CD4-positive, alpha-beta T cell treated with Interleukin-15 for 4 hours (primary cell): ENCODE results near the gene SIMC1.

Source experiments
- DNase-seq: peaks from one replicate; pipeline ENCODE4 v3.0.0-alpha.2; 2020; ENCODE audit warnings: low spot score

Gene SIMC1

DNA sequence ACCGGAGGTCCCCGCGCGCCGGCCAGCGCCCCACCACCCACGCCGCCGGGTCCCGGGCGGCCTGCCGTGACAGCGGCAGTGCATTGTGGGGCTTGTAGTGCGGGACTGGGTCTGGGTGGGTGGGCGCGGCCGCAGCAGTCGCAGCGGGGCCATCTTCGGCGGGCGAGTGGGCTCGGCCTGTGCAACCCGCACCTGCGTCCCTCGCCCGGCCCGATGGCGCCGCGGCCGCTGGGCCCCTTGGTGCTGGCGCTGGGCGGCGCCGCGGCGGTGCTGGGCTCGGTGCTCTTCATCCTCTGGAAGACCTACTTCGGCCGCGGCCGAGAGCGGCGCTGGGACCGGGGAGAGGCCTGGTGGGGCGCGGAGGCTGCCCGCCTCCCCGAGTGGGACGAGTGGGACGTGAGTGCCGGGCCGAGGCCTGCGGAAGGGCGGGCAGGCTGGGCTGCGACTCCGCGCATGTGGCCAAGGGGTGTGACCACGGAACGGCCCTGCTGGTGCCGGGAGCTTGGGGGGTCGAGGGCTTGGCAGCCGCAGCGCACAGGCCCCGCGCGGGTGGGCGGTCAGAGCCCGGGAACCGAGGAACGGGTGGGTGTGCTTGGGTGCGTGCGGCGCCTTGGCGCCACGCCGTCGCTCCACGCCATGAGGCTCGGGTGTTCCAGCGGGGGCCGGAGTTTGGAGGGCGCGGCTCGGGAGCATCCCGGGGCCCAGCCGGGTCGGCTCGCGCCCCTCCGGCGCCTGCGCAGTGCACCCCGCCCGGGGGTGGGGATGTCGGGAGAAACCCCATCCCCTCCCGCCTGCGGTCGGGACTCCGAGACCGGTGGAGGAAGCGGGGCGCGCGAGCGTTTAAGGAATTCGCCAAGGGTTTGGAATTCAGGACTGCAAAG is 127.4 kb downstream of the SIMC1 start, which contains the start of gene ARL10:
TSS of gene ARL10 (plus strand) at position 137 of the 881 bp plus-strand sequence. CDS start at position 214, 77 bp downstream.
- peak; percentile 49 for DNase-seq

DNA sequence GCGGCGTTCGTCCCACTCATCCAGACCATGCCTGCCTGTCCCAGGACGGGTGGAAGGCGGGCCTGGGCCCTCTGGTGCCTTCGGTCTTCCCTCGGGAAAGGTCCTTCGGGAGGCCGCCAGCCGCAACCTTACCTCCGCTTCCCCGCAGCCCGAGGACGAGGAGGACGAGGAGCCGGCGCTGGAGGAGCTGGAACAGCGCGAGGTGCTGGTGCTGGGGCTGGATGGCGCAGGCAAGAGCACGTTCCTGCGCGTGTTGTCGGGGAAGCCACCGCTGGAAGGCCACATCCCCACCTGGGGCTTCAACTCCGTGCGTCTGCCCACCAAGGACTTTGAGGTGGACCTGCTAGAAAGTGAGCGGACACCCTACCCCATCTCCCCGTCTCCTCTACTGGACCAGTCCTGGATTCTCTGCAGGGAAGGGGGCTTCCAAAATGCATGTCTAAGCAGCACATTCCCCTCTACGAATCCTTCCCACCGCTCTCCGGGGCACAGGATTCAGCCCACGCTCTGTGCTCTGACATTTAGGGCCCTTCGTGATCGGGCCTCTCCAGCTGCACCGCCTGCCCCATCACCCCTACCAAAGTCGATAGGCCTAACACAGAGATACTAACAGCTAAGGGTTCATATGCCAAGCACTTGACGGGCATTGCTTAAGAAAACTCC is 128.1 kb downstream of the SIMC1 start:
- no peak for DNase-seq

DNA sequence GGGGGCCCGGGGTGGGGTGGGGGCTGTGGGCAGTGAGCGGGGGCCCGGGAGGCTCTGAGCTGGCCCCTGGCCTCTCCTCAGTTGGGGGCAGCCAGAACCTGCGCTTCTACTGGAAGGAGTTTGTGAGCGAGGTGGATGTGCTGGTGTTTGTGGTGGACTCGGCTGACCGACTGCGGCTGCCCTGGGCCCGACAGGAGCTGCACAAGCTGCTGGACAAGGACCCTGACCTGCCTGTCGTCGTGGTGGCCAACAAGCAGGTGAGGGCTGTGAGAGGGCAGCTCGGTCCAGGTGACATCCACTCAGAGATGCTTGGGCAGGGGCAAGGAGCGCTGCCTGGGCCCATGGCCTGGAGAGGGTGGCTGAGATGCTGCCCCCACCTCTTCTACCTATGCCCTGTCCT is 130.5 kb downstream of the SIMC1 start:
- DNase-seq, result no peak

DNA sequence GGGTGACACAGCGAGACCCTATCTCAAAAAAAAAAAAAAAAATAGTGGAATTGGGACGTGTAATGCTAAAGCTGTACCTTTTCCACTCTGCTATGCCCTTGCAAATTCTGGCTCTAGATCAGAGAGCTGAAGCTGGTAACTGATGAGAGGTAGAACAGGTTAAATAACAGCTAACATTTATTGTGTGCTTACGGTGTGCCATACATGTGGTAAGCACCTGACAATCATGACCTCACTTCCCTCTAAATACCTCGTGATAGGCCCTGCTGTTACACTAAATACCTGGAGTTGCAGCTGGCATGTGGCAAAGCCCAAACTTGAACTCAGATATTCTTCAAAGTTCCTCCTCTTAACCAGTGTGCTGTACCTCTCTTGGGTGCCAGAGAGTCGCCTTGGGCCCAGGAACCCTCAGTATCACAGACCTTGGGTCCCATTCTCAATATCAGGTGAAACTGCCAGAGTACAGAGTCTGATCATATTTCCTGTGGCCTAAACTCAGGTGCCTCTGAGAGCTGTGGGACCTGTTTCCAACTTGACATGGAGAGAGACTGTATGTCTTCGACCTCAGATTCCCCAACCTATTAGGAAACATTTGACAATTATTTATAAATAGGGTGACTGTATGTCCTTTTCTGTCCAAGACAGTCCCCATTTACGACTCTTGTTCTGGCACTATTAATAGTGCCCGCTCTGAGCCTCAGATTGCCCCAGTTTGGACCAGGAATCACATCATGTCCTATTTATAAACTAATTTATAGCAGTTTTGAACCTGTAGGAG is 131.9 kb downstream of the SIMC1 start:
- DNase-seq, result no peak

DNA sequence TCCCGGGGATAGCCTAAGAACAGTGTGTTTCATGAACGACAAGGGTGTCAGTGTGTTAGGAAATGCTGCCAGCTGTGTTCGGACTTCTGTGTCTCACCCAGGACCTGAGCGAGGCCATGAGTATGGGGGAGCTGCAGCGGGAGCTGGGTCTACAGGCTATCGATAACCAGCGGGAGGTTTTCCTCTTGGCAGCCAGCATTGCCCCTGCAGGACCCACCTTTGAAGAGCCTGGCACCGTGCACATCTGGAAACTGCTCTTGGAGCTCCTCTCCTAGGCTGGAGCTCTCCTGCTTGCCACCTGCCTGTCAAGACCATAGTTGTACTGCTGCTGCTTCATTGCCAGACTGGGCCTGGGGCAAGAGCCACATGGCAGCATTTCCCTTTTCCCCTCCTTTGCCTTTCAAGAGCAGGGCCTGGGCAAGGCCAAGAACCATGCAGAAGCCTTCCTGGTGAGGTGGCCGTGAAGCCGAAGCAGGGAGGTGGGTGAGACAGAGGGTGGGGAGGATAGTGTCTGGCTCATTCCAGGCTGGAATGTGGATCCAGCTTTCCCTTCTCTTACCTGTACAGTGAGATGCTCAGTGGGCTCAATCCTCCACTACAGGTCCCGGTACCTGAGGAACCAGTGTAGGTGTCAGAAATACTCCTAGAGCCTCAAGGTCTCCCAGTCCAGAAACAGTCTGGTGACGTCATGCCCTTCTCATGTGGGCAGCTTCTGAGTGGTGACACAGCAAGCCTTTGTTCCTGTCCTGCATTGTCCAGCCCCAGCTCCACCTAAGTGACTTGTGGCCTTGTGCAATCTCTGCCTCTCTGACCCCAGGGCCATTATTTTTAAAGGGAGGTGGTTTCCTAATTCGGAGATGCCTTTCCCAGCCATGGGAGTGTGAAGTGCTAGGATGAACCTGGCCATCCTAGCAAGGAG is 133.7 kb downstream of the SIMC1 start:
- no peak for DNase-seq

DNA sequence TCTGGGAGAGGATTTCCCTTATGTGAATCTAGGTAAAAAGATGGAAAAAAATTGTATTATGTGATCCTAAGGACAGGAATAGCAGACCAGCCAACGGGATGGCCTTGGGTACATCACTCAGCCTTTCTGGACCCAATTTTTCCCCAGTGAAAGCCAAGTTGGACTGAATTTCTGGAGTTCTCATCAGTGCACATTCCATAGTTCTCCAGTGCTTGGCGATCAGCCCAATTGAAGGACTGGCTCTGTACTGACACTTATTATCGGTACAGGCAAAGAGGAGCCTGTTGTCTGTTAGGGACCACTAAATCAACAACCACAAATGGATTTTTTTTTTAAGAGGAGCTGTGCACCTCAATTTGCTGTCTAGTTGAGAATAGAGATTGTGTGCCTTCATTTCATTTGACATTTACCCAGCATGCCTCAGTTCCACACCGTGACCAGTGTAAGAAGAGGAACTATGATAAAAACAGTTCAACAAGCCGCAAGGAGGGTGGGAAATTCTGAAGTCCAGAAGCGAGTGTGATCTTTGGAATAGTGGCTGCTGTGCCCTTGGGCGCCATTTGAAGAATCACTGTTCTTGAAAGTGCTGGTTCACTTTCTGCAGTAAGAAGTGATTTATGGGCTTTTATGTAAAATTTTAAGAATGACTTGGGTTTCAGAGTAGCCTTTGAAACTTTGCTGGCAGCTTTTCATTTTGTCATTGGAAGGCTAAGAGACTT is 135.0 kb downstream of the SIMC1 start:
- no peak for DNase-seq

DNA sequence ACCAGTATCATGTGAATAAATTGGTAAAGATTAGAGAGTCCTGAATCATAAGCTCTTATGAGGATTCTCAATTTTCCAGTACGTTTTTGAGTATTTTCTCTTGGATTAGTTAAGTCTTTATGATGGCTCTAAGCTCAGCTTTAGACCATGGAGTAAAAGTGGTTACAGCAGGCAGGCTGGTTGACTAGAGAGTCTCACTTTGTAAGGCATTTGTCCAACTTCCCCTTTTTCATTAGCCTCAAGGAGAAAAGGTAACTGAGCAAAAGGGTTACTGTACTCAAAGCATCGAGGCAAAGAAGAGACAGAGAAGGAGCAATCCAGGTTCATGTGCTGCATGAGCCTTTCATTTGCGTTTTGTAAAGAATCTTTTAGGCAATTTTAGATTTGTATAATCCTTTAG is 141.7 kb downstream of the SIMC1 start:
- DNase-seq, result no peak

DNA sequence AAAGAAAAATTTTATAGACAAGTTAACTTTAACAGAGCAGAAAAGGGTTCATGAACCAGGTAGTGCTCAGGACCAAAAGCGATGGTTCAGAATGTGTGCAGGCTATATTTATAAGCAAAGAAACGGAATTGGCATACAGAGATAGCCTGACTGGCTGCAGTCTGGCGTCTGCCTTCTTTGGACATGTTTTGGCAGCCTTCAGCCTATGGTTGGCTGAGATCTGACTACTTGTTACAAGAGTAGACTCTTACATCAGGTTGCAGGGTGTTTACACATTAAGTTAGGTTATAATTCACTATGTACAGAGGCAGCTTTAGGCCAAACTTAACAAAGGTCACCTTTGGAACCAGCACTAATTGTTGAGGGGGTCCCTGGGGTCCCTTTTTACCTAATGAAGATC is 143.2 kb downstream of the SIMC1 start:
- DNase-seq, result no peak

DNA sequence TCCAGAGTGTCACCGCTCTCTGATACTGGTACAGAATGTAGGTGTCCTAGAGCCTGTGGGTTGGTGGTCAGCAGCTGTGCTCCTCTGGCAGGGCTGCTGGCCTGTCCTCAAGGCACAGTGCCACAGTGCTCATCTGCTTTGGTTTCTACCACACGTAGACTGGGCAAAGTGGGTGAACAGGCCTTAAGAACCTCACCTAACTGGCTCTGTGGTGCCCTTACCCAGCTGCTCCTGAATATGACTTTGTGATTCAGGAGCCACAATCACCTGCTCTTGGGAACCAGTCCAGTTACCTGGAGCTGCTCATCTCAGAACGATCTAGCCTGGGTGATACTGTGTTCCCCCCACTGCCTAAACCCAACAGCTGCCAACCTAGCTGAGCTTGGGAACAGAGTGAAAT is 143.8 kb downstream of the SIMC1 start:
- no peak for DNase-seq

DNA sequence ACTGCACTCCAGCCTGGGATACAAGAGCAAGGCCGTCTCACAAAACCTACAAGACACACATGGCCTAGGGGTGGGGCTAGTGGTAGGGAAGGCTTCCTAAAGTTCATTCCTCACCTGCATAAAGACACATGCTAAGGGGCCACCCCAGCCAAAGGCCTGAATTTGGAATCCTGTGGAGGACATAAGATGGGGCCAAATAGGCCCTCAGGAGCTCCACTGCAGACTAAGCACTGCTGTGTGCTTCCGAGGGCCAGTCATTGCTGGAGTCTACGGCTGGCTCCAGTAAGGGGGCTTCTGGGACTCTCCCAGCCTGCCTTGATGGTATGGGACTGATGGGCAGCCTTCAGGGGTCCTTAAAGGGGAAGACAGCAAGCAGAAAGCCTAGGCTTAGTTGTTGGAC is 144.5 kb downstream of the SIMC1 start:
- no peak for DNase-seq

DNA sequence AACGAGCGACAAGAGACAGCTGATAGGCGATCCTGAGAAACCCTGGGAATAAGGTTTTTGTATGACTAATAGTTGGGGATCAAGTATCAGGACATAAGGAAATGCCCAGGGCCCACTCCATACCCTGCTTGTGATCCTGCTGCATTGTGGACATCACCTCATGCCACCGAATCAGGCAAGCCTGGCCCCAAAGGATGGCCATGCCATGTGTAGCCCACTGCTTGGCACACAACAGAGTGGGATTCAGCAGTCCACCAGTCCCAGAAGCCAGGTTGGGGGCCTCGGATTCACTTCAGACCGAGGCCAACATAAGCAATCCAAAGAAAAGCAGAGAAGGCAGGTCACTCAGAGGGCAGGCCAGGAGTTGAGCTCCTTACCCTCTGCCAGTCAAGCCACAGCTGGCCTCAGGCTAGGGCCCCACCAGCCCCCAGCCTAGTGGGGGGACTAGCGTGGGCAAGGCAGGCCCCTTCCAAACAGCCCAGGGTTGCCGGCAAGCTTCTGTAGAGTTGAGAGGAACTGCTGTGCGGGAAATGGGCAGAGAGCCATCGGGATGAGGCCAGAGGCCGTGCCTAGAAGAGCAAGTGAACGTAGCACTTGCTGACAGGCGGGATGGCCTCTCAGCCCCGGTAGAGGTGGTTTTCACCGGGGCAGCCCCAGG is 145.2 kb downstream of the SIMC1 start:
- no peak for DNase-seq

DNA sequence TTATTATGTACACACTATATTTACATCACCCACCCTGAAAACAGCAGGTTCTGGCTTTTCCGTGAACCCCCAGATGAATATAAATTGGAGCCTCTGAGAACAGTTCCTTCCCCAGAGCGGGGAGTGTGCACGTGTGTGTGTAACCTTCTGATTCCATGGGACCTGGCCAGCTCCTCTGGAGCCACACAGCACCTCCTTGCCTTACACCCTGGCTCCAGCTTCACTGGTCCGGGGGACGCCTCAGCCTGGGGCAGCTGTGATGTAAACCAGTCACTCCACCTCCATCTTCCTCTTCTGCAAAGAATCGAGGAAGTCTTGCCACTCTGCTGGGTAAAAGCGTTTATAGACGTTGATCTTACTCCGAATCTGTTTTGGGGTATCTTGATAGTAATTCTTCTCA is 145.7 kb downstream of the SIMC1 start:
- no peak for DNase-seq

DNA sequence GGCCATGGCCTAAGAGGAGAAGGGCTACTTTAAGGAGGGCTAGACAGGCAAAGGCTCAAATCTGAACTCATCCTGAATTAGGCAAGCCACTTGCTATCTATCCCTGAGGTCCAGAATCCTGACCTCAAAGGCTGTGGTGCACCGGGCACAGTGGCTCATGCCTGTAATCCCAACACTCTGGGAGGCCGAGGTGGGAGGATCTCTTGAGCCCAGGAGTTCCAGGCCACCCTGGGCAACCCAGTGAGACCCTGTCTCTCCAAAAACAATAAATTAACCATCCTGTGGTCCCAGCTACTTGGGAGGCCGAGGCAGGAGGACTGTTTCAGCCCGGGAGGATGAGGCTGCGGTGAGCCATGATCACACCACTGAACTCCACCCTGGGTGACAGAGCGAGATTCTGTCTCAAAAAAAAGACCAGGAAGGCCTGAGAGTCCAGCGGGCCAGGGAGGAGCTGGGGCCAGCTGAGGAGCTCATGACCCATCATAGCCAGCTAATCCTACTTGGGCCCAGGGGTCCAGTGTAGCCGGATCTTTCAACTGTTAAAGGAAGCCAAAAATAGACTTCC is 146.2 kb downstream of the SIMC1 start:
- no peak for DNase-seq

DNA sequence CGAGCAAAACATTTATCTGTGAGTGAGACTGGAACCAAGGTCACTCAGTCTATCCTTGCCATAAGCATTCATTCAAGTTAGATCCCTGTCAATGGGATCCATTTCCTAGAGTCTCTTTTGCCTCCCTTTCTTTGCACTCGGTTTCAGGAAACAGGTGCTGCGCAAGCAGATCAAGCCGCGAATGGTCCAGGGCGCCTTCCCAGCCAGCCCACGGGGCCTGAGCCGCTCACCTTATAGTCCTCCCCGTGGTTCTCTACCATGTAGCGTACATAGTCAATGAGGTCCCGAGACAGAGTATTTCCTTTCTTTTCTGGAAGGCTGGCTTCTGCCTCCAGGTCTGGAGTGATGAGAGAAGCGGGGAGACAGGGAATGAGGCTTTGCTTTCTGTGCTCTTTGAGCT is 146.8 kb downstream of the SIMC1 start:
- DNase-seq, result no peak

DNA sequence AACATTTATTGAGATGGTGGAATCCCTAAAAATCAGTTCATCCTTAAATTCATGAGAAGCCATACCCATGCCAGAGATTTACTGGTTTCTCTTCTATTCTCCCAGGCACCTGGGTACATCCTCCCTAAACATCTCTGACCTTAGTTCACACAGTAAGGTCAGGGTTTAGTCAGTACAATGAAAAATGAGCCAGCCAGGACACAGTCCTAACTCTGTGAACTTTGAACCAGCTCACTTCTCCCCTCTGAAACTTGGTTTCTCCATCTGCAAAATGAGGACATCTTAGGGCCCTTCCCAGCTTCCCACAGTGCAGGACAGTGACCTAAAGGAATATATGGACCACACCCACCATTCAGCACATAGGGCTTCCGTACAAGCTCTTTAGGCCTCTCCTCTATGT is 148.3 kb downstream of the SIMC1 start:
- no peak for DNase-seq

DNA sequence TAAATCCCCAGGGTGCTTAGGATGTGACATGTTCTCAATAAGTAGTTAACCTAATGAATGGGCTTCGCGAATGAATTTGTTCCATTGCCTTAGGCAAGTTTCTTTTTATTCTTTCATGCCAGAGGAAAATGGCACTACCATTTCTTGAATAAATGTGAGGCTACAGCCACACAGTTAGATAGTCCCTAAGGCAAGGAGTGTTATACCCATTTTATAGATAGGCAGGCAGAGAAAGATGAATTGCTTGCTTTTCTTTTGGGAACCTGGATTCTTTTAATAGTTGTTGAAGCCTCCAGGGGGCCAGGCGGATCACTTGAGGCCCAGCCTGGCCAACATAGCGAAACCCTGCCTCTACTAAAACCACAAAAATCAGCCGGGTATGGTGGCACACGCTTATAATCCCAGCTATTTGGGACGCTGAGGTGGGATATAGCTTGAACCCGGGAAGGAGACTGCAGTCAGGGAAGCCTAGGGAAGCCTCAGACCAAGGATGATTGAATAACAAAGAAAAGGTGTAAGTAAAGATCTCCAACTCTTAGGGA is 149.2 kb downstream of the SIMC1 start:
- no peak for DNase-seq

DNA sequence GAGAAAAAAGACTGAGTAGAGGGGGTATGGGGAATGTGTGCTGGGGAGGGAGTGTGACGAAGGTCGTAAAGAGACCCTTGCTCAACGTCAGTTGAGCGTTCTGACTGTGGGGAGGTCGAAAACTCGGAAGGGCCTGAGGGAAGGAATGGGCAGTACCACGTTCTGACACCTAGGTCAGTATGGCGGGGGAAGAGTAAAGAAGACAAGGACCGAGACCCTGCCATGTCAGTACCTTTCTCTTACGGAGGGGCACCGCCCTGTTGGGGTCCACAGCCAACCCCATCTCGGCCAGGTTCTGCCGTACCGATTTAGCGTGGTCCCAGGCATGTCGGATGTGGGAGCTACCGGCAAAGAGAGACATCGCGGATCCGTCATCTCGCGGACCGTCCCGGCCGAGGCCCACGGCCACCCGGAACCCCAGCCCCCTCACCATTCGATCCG is 149.8 kb downstream of the SIMC1 start:
- no peak for DNase-seq

DNA sequence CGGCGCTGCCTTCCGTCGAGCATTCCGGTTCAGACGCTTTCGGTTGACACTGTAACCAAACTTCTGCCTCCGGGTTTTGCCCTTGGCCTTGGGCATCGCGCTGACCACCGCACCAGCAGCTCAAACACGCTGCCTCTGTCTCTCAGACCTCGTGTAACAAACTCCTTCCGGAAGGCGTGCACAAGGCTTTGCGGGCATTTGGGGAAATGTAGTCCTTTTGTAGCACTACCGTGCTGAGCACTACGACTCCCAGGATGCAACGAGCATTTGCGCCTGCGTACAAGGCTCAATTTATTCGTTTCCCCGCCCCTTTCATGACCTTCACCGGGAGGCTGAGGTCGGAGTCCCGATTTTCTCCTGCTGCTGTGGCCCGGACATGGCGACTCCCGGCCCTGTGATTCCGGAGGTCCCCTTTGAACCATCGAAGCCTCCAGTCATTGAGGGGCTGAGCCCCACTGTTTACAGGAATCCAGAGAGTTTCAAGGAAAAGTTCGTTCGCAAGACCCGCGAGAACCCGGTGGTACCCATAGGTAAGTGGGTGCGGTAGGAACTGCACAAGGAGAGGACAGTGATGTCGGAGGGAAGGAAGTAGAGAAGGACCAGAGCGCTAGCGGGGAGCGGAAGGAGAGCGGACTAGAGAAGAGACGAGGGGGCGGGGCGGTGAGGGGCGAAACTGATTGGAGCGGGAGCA is 150.4 kb downstream of the SIMC1 start, which contains the start of the genes HIGD2A and NOP16:
TSS of gene HIGD2A (plus strand) at position 308 of the 691 bp plus-strand sequence. CDS start at position 377, 69 bp downstream.
TSS of gene NOP16 (minus strand) at position 155 of the 691 bp plus-strand sequence. CDS start at position 96, 59 bp downstream.
- peak; percentile 99 for DNase-seq
